Stimulated activated CD4-positive, alpha-beta T cell treated with anti-CD3 and anti-CD28 coated beads, Interleukin-1b, Interleukin-23, amount 100 ng/mL, for 48 hours (primary cell): ENCODE measurements around the gene BTBD1.
"Not testable (repeated sequence)": the region's sequence is repeated elsewhere in the genome, so short reads cannot be mapped to it uniquely, and the experiment has no call there.

Source experiments
- DNase-seq: peaks from one replicate; pipeline ENCODE4 v3.0.0-alpha.2; 2020

The BTBD1 gene

GRCh38 chr15:83053151-83053550 is 13.9 kb downstream of the BTBD1 start:
- DNase-seq: no peak

GRCh38 chr15:83046558-83047127 is 20.4 kb downstream of the BTBD1 start:
- no peak for DNase-seq

GRCh38 chr15:83044156-83044555 is 22.9 kb downstream of the BTBD1 start:
- DNase-seq: no peak

DNA sequence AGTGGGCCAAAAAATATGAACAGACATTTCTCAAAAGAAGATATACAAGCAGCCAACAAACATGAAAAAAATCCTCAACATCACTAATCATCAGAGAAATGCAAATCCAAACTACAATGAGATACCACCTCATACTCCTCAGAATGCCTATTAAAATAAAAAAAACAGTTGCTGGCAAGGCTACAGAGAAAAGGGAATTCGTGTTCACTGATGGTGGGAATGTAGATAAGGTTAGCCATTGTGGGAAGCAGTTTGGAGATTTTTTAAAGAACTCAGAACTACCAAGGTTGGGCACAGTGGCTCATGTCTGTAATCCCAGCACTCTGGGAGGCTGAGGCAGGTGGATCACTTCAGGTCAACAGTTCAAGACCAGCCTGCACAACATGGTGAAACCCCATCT is 27.8 kb downstream of the BTBD1 start:
- no peak for DNase-seq

- no peak for DNase-seq
These were observed 30.8 kb downstream of the BTBD1 start for GRCh38 chr15:83036253-83036652.

- not testable (repeated sequence) for DNase-seq
These were observed 35.8 kb downstream of the BTBD1 start for GRCh38 chr15:83031234-83031633.

- DNase-seq: no peak
These were observed 37.0 kb downstream of the BTBD1 start for GRCh38 chr15:83030021-83030420.

DNA sequence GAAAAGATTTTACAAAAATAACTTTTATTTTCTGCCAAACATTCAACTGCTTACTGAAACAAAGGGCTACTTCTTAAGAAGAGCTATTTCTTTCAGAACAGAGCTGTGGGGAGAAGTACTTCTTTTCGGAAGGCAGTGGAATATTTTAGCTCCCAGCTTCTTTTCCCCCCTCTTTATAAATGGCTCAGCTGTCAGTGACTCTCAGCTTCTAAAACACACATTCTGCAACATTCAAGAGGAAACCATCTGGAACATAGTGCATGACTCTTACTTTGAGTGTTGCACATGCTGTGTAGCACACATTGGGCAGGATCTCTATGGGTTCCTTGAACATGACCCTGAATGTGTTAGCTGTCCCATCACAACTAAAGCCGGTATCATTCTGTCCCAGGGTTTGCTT is 48.6 kb downstream of the BTBD1 start:
- no peak for DNase-seq

DNA sequence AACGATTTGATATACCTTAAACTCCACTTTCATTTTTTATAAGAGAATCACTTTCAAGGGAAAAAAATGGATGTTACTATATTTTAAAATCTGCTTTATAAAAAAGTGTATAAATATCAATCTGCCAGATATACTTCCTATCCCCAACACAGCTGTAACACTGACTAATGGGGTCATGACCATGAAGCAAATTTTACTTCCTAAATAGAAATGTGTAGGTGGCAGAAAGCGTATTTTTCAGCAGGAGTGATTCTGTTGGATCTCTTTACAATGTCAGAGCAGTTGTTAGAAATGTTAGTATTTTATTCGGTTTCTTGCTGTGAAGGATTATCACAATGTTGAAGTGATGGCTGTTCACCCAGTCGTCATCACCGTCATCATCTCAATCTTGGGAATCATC is 50.1 kb downstream of the BTBD1 start:
- no peak for DNase-seq

- no peak for DNase-seq
These were observed 51.7 kb downstream of the BTBD1 start for GRCh38 chr15:83015361-83015760.

DNA sequence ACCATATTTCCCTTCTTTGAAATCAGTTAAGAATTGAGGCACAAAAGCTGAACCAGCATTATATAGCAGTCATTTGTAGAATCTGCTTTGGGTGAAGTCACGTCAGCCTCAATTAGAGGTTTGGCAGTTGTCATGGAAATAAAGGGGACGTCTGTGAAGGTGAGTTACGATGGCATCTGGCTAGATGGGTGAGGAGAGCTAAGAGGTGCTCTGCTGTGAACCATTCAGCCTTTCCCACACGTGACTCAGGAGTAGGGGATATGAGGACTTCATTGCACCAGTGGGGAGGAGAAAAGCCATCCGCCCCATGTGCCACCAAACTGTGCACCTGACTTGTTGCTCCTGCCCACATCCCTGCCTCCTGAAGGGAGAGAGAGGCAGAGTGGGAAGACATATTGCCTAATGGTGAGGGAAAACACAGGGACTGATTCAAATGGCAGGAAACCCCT is 52.8 kb downstream of the BTBD1 start:
- DNase-seq: no peak

- DNase-seq: no peak
These were observed 54.4 kb downstream of the BTBD1 start for GRCh38 chr15:83012636-83013035.

- no peak for DNase-seq
These were observed 55.0 kb downstream of the BTBD1 start for GRCh38 chr15:83012076-83012426.

GRCh38 chr15:83011271-83012075 is 55.6 kb downstream of the BTBD1 start, which contains the start of gene C15orf40:
Gene C15orf40, minus strand, starts transcription at chr15:83011639. Its CDS starts 32 bp downstream, at chr15:83011607.
- peak; percentile 85 for DNase-seq

DNA sequence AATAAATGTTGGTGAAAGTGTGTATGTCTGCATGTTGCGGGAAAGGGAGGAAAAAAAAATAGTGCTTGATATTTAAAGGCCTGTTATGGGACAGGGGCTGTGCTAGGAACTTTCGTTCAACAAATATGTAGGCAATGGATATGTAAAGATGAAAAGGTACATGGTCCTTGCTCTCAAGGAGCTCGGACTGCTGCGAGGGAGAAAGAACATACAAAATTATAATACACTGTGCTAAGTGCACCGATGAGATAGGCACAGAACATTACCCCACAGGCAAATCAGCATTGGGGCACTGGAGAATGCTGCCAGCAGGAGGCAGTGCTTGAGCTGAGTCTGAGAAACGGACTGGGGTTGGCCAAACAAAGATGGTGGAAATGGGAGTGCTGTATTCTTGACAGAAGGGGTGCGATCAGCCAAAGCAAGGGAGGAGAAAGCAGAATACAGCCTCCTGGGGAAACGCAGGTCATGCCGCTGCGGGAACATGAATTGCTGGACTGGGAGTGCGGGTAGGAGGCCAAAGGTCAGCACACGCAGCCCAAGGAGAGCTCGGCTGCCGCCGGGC is 56.3 kb downstream of the BTBD1 start:
- DNase-seq: peak; percentile 83

GRCh38 chr15:83000672-83001031 is 66.4 kb downstream of the BTBD1 start:
- DNase-seq: not testable (repeated sequence)

DNA sequence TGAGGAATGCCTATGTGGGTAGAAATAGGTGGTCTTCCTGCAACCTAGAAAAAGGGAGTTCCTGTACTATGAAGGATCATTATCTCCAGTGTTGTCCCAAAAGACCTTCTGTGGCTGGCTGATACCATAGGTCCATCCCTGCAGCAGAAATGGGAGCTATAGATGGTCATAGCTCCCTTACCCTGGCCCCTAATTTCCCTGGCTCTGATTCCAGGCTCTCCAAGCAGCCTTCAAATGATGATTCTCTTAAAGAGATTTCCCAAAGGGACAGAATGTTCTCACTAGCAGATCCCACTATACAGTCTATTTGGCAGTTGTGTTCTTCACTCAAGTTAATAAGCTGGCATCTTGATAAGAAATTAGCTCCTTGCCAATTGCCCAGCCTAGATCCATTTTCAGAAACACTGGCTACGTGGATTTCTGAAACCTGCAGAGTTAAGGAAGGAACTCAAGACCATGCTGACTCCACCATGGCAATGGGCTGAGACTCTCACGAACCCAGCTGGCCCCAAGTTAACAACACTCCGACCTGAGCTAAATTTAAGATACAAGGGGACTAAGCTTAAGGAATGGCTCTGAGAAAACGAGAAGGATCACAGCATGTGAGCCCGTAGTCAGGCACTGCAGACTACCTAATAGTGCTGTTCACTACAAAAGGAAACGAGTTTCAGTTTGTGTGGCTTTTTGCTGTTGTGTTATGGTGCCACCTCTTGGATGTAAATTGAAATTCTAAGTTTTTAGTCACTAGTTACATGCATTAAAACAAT is 67.0 kb downstream of the BTBD1 start:
- DNase-seq: no peak

DNA sequence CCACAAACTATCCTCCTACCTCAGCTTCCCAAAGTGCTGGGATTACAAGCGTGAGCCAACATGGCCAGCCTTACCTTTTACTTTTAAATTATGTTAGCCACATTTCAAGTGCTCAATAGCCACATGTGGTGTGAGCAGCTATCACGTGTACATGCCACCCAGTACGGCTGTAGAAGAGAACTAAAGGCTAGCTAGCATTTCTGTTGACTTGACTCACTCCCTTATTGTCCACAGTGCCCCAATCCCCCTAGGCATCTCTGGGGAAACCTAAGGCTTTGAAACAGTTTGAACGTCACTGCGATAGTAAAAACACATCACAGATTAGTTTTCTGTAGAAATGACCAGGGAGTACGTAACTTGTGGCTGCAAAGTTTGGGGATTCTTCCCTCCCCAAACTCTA is 67.6 kb downstream of the BTBD1 start:
- DNase-seq: no peak

DNA sequence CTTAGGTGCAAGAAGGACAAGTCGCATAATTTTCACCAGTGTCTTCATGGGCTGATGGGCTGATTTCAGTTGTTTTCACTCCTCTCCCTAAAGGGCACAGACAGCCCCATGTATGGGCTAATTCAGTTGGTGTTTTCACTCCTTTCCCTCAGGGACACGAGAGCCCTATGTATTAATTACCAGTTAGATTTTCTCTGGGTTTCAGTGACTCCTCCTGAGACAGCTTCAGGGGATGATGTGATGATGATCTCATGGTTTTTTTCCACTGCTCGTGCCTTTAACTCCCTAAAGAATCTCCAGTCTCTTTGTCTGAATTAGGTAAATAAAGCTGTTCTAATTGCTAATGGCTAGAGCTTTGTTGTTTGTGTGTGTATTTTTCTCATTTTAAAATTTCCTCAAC is 71.1 kb downstream of the BTBD1 start:
- DNase-seq: no peak

DNA sequence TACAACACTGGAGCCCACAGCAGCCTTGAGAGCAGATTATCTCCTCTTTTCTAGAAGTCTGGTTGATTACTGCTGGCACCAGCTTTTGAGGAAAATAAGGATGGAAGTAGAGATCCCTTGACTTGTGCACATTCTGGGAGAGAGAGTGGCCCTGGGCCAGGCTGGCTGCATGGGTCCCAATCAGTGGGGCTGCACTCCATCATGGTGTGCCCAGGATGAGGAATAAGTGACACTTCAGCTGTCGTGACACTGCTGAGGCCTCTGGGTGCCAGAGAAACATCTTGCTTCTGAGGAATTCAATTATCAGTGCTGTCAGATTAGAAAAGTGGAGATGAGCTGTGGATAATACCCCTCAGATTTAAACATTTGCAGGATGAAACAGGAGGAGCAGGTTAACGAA is 72.0 kb downstream of the BTBD1 start:
- no peak for DNase-seq

GRCh38 chr15:82993144-82993543 is 73.9 kb downstream of the BTBD1 start:
- DNase-seq: no peak

- DNase-seq: no peak
These were observed 74.5 kb downstream of the BTBD1 start for GRCh38 chr15:82992436-82992998.

GRCh38 chr15:82986442-82986780 is 80.6 kb downstream of the BTBD1 start:
- peak; percentile 22 for DNase-seq
